GM12878 (cell line): ENCODE data around the gene CORO7. TPM values are rescaled to one million over a fixed set of nuclear protein-coding genes. Genes with fewer than 3 reads are reported as not detected.

ENCODE experiments used
- ATAC-seq: fragments of 200-7000 bp; cut with Tn5 transposase; 3 replicates; pipeline ENCODE4 v1.9.1; 2020; ENCODE audit warnings: mild to moderate bottlenecking, moderate library complexity
- BruUV-seq: library from RNA; stranded (reverse); fragments of 400-500 nt; replicated peaks from 2 replicates; lab custom pipeline; 2021; lab: Mats Ljungman, UMichigan
- CTCF ChIA-PET: fragments of 300-600 bp; sonication (Branson Sonifier 250); formaldehyde crosslinking; extraction: SDS; loops from one replicate; lab custom pipeline; 2021; ENCODE audit warnings: inconsistent platforms; lab: Yijun Ruan, JAX
- POLR2A ChIA-PET: fragments of 350-600 bp; formaldehyde crosslinking; extraction: SDS; loops from one replicate; lab custom pipeline; 2021; ENCODE audit warnings: inconsistent platforms; lab: Charles Lee
- RAD21 ChIA-PET: fragments of 300-600 bp; sonication (Branson Sonifier 250); formaldehyde crosslinking; loops from one replicate; lab custom pipeline; 2023; ENCODE audit warnings: antibody characterized with exemption; ENCODE audit not compliant: unreplicated experiment; lab: Charles Lee
- SMC1A ChIA-PET: fragments of 300-600 bp; sonication (Branson Sonifier 250); formaldehyde crosslinking; loops from one replicate; lab custom pipeline; 2023; ENCODE audit not compliant: unreplicated experiment, uncharacterized antibody; lab: Charles Lee
- DNase-seq: peaks from one replicate; pipeline ENCODE4 v3.0.0-alpha.2; 2011; ENCODE audit warnings: low read depth, low spot score
- FAIRE-seq: peaks from 3 replicates; lab custom pipeline; 2011; peaks lifted over from hg19 to GRCh38; lab: Jason Lieb, UNC
- H2AFZ ChIP-seq: 2 replicates; pipeline ENCODE4 v1.6.0; 2011; ENCODE audit warnings: low read depth, low read length, control low read depth; ENCODE audit not compliant: control insufficient read depth
- H3K27ac ChIP-seq: 2 replicates; pipeline ENCODE4 v1.5.1; 2011; ENCODE audit warnings: control low read depth; ENCODE audit not compliant: control insufficient read depth, insufficient read depth
- H3K27me3 ChIP-seq, 2 experiments: replicated peaks in 1 of 2; 2 replicates each; pipeline versions ENCODE4 v1.6.0 to v1.6.1; 2011; ENCODE audit warnings: low read length in 1 of 2; ENCODE audit not compliant: control insufficient read depth in 2 of 2, insufficient read depth in 2 of 2
- H3K36me3 ChIP-seq, 2 experiments: 2 replicates each; pipeline ENCODE4 v1.5.1; 2011; ENCODE audit warnings: low read length in 1 of 2; ENCODE audit not compliant: control insufficient read depth in 2 of 2, insufficient read depth in 2 of 2
- H3K4me1 ChIP-seq: 2 replicates; pipeline ENCODE4 v1.6.1; 2011; ENCODE audit warnings: mild to moderate bottlenecking, low read length, moderate library complexity, mixed read lengths; ENCODE audit not compliant: control insufficient read depth, insufficient read depth
- H3K4me2 ChIP-seq: 2 replicates; pipeline ENCODE4 v1.6.0; 2011; ENCODE audit warnings: control low read depth; ENCODE audit not compliant: control insufficient read depth, insufficient read depth
- H3K4me3 ChIP-seq: fragments of 200-600 bp; sonication (generic); 2 replicates; pipeline ENCODE4 v1.5.1; 2016
- H3K79me2 ChIP-seq: 2 replicates; pipeline ENCODE4 v1.6.0; 2011; ENCODE audit warnings: low read length; ENCODE audit not compliant: control insufficient read depth, insufficient read depth
- H3K9ac ChIP-seq: 2 replicates; pipeline ENCODE4 v1.8.0; 2011; ENCODE audit warnings: low read length, control low read depth, mixed read lengths; ENCODE audit not compliant: control insufficient read depth, insufficient read depth
- H3K9me3 ChIP-seq: replicated peaks from 3 replicates; pipeline ENCODE4 v1.5.1; 2011; ENCODE audit warnings: mild to moderate bottlenecking, low read length; ENCODE audit not compliant: control insufficient read depth, insufficient read depth
- H4K20me1 ChIP-seq: 2 replicates; pipeline ENCODE4 v1.6.0; 2011; ENCODE audit not compliant: control insufficient read depth, insufficient read depth
- ATF2 ChIP-seq: IDR thresholded peaks from 2 replicates; pipeline ENCODE4 v1.6.1; 2012; ENCODE audit warnings: low read length, inconsistent platforms
- CEBPB ChIP-seq, 2 experiments: fragments of 150-350 bp in 1 of 2; IDR thresholded peaks; 2 replicates each; pipeline ENCODE4 v1.6.1; 2012 to 2014; ENCODE audit warnings: low read depth in 2 of 2, low read length in 2 of 2, borderline replicate concordance in 1 of 2, inconsistent platforms in 1 of 2
- MEF2B ChIP-seq: fragments of 450-650 bp; IDR thresholded peaks from 2 replicates; pipeline ENCODE4 v1.6.1; 2018; ENCODE audit warnings: mild to moderate bottlenecking, moderate library complexity; ENCODE audit not compliant: partially characterized antibody, poor library complexity, severe bottlenecking
- POLR2A ChIP-seq: IDR thresholded peaks from 2 replicates; pipeline ENCODE4 v1.6.1; 2011; ENCODE audit warnings: low read depth, mild to moderate bottlenecking, low read length
- POLR2AphosphoS5 ChIP-seq: IDR thresholded peaks from 2 replicates; pipeline ENCODE4 v1.6.1; 2011; ENCODE audit warnings: mild to moderate bottlenecking, low read length, inconsistent platforms
- RUNX3 ChIP-seq: IDR thresholded peaks from 2 replicates; pipeline ENCODE4 v1.6.1; 2012; ENCODE audit warnings: low read length, inconsistent platforms
- SP1 ChIP-seq: IDR thresholded peaks from one replicate; pipeline ENCODE4 v1.6.1; 2011; ENCODE audit warnings: low read depth, low read length
- WGBS: methylation state at CpG from one replicate; pipeline ENCODE4 v1.1.6; 2016; ENCODE audit warnings: low lambda C conversion rate; ENCODE audit not compliant: insufficient replicate concordance, insufficient coverage; ENCODE audit errors: missing lambda C conversion rate; 5-methylcytosine and 5-hydroxymethylcytosine counted together
- in situ Hi-C: fragments of 300-500 bp; cut with MboI; formaldehyde crosslinking; loops from 9 replicates; pipeline ENCODE4 v1.14.3; 2018; ENCODE audit warnings: mixed read lengths
- intact Hi-C: fragments of 100-400 bp; cut with micrococcal nuclease; formaldehyde crosslinking; loops from one replicate; pipeline ENCODE4 v1.14.2; 2022; ENCODE audit not compliant: unreplicated experiment
- polyA plus RNA-seq, 11 experiments: library from polyadenylated mRNA; depleted of rRNA in 4 of 11; unstranded in 6 of 11; stranded (reverse) in 5 of 11; fragments of >200 nt; fragmentation: Nextera tagmentation in 4 of 11; fragmentation: Illumina TruSeq in 1 of 11; extraction: Ambion mirVana in 4 of 11; extraction: Trizol in 1 of 11; gene quantifications; 1 replicate in 1 of 11; 2 replicates in 10 of 11; pipeline versions ENCODE4 v1.2.1 to v1.2.3, GENCODE V29; 2011 to 2016; ENCODE audit warnings: inconsistent platforms in 2 of 11, missing spikeins in 2 of 11, low read depth in 1 of 11
- total RNA-seq, 4 experiments: library from RNA; depleted of rRNA in 3 of 4; stranded (reverse); fragments of >200 nt in 3 of 4; fragmentation: Illumina TruSeq in 1 of 4; extraction: Trizol in 1 of 4; gene quantifications; 2 replicates each; pipeline versions ENCODE4 v1.2.1 to v1.2.3, GENCODE V29; 2013 to 2021

Gene CORO7
- total and polyA plus RNA-seq, 10 of the 15 experiments (the other 5 are each of a cell fraction or from before 2014, with no cell fraction given): 0.64 to 89.2 (median 43.7) TPM

GRCh38 chr16:4373356-4373908 is 43.0 kb downstream of the CORO7 start:
- no peak for FAIRE-seq
- TF ChIP-seq POLR2A (0 out of 2 replicates have a peak, but pooled peaks have one; percentile 10), RUNX3 (no peak)
- TF ChIP-seq, all 136 proteins: peak for 1
- Histone ChIP-seq H3K36me3 (peaks cover 0 to 3% of the 10 kb centered on the region in 2 experiments; a peak in 2 of 4 replicates), H3K4me2 (no peak overlapping the region), H3K79me2 (no peaks in the 10 kb centered on the region), H3K4me3 (no peak overlapping the region), H2AFZ (no peak overlapping the region), H3K9ac (no peak overlapping the region), H3K27me3 (no peaks in the 10 kb centered on the region), H4K20me1 (peaks cover 5% of the 10 kb centered on the region), H3K9me3 (no peaks in the 10 kb centered on the region), H3K27ac (no peak overlapping the region), H3K4me1 (no peaks in the 10 kb centered on the region)
- ChIA-PET POLR2A (no interaction called here), SMC1A (no interaction called here), CTCF (interaction anchor here (1.3 kb wide), 2 partner anchors 22 to 29 kb away, joined by 3 read pairs; partner anchors contain the start of gene PAM16), RAD21 (no interaction called here)
- intact Hi-C loops: no loop called here
- no peak for ATAC-seq
- no peak for DNase-seq
- 70% methylated on average over 9 of the region's 9 CpGs for WGBS
- in situ Hi-C loops: no loop called here
- BruUV-seq: no TSS peak

GRCh38 chr16:4372578-4373355 is 43.6 kb downstream of the CORO7 start:
- no peak for FAIRE-seq
- Histone ChIP-seq H3K79me2 (no peaks in the 10 kb centered on the region), H2AFZ (no peak overlapping the region), H4K20me1 (peaks cover 5% of the 10 kb centered on the region), H3K27ac (no peak overlapping the region), H3K36me3 (peaks cover 0 to 3% of the 10 kb centered on the region in 2 experiments; a peak in 2 of 4 replicates), H3K9me3 (no peaks in the 10 kb centered on the region), H3K4me1 (no peaks in the 10 kb centered on the region), H3K9ac (no peak overlapping the region), H3K4me3 (no peak overlapping the region), H3K27me3 (no peaks in the 10 kb centered on the region), H3K4me2 (peak overlapping the region; percentile 82)
- no TSS peak for BruUV-seq
- CTCF ChIA-PET: interaction anchor here (1.3 kb wide), 2 partner anchors 21 to 30 kb away, joined by 3 read pairs; partner anchors contain the start of gene PAM16
- SMC1A ChIA-PET: no interaction called here
- 81% methylated on average over 10 of the region's 10 CpGs for WGBS
- DNase-seq: no peak
- RAD21 ChIA-PET: no interaction called here
- peak; percentile 17 for ATAC-seq
- POLR2A ChIA-PET: no interaction called here
- in situ Hi-C loops: no loop called here
- intact Hi-C loops: no loop called here
- TF ChIP-seq SP1 (no peak), ATF2 (no peak), POLR2AphosphoS5 (no peak), CEBPB (IDR thresholded peaks at IDR 0.05; ENCODE audit: borderline replicate concordance in 1 of 2, low read depth in 2 of 2, low read length in 2 of 2) (no peak), MEF2B (peak; percentile 83)
